GM12892 (cell line): Measurements from ENCODE around the gene HTRA3.
"Not testable (repeated sequence)": the region's sequence is repeated elsewhere in the genome, so short reads cannot be mapped to it uniquely, and the experiment has no call there.

Experiments used
- DNase-seq: peaks from one replicate; pipeline ENCODE4 v3.0.0; 2011; ENCODE audit not compliant: insufficient read length
- FAIRE-seq: peaks from 2 replicates; lab custom pipeline; 2011; peaks lifted over from hg19 to GRCh38; lab: Jason Lieb, UNC
- POLR2A ChIP-seq: IDR thresholded peaks from 2 replicates; pipeline ENCODE4 v1.6.1; 2011; ENCODE audit warnings: low read depth, low read length, control low read depth
- POLR2AphosphoS5 ChIP-seq: IDR thresholded peaks from 2 replicates; pipeline ENCODE4 v1.6.1; 2011; ENCODE audit warnings: low read depth, low read length, control low read depth
- TAF1 ChIP-seq: IDR thresholded peaks from 2 replicates; pipeline ENCODE4 v1.6.1; 2011; ENCODE audit warnings: low read depth, mild to moderate bottlenecking, control low read depth, low read length, borderline replicate concordance

Gene HTRA3

DNA sequence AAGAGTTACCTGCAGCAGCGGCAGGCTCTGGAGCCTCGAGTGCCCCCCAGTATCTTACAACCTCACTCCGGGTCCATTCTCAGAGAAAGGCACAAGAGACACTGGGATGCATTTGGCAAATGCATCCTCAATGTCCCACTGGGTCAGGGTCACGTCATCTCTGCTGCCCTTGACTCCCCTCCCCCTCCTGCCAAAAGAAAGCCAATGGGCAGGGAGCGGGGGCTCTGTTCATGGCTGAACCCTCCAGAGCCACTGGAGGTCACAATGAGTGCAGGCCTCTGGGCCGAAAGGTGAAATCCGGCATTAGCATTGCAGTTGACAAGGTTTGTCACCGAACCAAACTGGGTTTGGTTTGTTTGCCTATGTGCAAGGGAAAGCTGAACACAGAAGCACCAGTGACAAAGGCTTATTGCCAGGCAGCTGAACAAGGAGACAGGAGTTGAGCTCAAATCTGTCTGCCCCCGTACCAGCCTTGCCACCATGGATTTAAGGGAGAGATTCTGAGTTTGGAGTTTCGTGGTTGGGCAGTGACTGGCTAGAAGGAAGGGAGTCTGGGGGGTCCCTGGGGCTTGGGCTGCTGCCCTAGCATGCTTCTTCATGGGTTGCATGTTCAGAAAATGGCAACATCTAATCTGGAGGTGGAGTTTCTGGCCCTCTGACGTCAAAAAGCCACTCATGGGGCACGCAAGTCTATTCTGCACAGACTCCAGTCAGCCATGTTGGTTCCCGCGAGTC lies 64.3 kb downstream of the HTRA3 start:
- FAIRE-seq (no peak), DNase-seq (no peak)
- TF ChIP-seq POLR2A (no peak), POLR2AphosphoS5 (no peak), TAF1 (no peak)

DNA sequence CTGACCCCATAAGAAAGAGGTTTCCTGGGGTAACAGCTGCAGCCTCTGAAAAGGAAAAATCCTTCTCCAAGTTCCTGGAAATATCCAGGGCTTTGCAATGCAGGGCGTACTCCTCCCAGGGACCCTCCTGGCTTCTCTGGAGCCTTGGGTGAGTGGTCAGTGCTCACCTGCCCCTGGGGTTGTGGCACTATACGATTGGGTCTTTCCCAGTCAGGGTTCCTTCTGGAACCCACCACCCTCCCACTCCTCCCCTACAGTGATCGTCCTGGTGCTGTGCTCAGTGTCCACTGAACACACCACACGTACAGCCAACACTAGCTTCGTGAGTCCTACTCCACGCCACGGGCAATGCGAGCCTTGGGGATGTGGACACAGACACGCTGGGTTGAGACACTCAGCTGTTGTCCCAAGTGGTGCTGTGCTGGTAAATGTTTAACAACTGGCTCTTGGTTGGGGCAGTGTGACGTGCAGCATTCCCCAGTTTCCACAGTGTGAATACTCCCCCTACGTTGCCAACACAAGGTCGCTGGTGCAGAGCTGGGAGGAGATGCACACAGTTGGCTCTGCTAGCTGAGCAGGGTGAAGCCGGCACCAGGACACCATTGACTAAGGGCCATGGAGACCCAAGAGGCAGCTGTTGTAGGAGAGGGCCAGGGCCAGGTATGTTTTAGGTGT lies 65.4 kb downstream of the HTRA3 start:
- FAIRE-seq (no peak), DNase-seq (no peak)
- no peak for TF ChIP-seq POLR2AphosphoS5

DNA sequence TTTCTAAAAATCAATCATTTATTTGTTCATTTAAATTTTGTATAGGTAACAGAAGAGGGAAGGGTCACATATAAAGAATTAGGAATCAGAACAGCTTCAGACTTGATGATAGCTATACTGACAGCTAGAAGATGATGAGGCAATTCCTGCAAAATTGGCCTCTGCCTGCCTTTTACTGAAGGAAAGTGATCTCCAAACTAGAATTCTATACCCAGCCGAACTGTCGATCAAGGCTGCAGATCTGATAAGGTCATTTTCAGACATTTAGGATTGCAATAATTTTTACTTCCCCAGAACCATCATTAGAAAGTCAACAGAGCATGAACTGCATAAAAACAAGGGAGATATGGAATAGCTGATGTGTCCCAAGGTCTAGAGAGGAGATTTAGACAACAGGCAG lies 66.3 kb downstream of the HTRA3 start:
- TF ChIP-seq POLR2A (no peak), TAF1 (no peak), POLR2AphosphoS5 (no peak)
- FAIRE-seq (no peak), DNase-seq (no peak)

DNA sequence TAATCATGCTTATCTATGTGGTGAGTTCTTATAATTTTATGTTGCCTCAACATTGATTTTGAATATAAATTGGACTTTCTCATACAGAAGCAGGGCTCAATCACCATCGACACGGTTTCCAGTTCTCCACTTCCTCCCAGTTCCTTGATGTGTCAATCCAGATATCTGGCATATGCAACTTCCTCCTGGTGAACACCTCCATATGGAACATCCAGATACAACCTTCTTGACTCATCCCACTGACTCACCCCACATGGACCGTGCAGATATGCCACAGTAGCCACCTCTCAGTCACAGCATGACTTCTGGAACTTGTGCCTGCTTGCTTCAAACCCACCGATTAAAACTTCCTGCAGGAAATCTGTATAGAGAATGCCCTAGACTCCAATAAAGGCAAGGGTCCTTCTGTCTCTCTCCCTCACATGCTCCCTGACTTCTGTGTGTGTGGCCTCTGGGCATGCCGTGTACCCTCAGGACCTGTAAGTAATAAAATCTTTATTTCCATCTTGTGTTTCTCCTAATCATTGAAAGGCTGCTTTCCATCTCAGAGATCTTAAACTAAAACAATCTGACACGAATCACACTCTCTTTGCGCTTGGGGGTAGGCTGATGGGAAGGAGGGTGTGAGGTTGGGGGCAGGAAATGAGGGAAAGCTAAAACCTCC lies 67.0 kb downstream of the HTRA3 start:
- DNase-seq (no peak), FAIRE-seq (no peak)
- TF ChIP-seq POLR2AphosphoS5 (no peak), POLR2A (no peak), TAF1 (no peak)

DNA sequence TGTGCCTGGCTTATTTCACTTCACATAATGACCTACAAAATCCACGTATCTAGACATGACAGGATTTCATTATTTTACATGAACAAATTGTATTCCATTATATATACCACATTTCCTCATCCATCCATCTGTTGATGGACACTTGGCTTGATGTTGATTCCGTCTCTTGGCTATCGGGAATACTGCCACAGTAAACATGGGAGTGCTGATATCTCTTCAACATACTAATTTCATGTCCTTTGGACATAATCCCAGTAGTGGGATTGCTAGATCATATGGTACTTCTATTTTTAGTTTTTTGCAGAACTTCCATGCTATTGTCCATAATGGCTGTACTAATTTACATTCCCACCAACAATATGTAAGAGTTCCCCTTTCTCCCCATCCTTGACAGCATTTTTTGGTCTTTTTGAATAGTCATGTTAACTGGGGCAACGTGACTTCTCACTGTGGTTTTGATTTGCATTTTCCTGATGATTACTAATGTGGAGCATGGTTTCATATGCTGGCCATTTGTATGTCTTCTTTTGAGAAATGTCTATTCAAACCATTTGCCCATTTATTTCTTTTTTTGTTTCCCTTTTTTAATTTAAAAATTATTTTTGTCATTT lies 68.9 kb downstream of the HTRA3 start:
- no peak for FAIRE-seq

DNA sequence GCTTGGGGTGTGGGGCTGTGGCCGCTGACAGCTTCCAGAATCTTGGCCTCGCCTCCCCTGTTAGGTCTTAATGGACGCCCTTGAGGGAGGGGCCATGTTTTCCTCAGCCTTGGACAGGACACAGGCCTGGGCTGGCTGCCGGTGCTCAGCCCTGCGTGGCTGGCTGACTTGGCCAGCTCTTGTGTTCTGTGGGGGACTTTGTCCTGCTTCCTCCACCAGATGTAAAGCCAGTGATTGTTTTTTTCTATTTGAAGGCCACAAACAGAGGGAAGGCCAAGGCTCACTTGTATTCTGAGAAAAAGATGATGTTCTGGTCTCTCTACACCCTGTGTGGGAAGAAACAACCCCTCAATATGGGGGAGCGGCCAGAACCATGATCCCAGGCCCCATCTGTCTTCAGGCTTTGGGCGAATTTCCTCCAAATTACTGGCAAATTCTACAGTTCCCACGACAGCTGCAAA lies 71.3 kb downstream of the HTRA3 start:
- no peak for DNase-seq
- TF ChIP-seq POLR2A (no peak), POLR2AphosphoS5 (no peak)
- FAIRE-seq, result no peak

More for the DNA sequence above, 68.9 kb downstream of the HTRA3 start:
- TF ChIP-seq TAF1 (no peak), POLR2AphosphoS5 (no peak), POLR2A (no peak)
- DNase-seq, result no peak

DNA sequence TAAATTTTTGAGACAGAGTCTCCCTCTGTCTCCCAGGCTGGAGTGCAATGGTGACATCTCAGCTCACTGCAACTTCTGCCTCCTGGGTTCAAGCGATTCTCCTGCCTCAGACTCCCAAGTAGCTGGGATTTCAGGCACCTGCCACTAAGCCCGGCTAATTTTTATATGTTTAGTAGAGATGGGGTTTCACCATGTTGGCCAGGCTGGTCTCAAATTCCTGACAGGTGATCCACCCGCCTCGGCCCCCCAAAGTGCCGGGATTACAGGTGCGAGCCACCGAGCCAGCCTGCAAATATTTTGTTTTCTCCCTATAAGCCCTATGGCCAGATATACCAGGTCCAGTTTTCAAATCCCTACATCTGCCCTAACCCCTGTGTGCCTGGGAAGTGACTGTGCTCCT lies 71.7 kb downstream of the HTRA3 start:
- FAIRE-seq, DNase-seq: not testable (repeated sequence)

DNA sequence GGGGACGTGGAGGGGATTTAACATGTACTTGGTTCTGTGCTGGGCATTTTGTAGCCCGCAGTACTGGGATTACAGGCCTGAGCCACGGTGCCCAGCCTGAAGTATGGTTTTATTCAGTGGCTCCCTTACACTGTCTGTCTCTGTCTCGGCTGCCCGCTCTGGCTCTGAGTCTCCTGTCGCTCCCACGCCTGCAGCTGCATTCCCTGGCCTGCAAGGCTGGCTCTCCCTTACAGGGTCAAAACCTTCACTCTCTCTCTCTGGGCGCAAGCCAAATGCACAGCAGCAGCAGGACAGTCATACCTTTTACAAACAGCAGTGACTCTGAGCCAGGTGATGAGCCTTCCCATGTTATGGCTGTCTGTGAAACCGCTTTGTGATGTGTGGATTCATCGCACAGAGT lies 72.1 kb downstream of the HTRA3 start:
- FAIRE-seq (no peak), DNase-seq (no peak)
- TF ChIP-seq POLR2AphosphoS5 (no peak), POLR2A (no peak), TAF1 (no peak)

DNA sequence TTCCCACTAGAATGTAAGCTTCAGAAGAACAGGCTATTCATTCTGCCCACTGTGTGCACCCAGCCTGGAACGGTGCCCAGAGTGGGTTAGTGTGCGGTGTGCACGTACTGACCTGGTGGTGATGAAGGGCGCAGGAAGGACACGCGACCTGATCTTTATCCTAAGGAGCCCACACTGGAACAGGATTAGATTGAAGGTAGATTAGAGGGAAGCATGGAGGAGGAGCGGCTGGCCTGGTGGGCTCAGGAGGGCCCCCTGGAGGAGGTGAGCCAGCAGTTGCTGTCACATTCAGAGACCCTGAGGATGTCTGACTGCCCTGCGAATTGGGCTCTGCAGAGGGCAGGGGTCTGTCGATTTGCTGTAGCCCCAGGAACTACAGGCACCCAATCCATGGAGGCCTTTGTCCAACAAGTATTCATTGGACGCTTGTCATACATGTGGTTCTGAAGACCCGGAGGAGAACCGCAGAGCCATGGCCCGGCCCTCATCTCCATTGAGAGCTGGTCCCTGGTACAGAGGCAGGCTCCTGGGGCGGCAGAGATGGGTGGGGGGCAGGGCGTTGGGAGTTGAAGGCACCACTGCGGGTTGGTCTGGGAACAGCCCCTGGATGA lies 73.2 kb downstream of the HTRA3 start:
- FAIRE-seq, result no peak
- no peak for TF ChIP-seq POLR2A
- TF ChIP-seq TAF1, result no peak
- TF ChIP-seq POLR2AphosphoS5, result no peak
- DNase-seq, result no peak

DNA sequence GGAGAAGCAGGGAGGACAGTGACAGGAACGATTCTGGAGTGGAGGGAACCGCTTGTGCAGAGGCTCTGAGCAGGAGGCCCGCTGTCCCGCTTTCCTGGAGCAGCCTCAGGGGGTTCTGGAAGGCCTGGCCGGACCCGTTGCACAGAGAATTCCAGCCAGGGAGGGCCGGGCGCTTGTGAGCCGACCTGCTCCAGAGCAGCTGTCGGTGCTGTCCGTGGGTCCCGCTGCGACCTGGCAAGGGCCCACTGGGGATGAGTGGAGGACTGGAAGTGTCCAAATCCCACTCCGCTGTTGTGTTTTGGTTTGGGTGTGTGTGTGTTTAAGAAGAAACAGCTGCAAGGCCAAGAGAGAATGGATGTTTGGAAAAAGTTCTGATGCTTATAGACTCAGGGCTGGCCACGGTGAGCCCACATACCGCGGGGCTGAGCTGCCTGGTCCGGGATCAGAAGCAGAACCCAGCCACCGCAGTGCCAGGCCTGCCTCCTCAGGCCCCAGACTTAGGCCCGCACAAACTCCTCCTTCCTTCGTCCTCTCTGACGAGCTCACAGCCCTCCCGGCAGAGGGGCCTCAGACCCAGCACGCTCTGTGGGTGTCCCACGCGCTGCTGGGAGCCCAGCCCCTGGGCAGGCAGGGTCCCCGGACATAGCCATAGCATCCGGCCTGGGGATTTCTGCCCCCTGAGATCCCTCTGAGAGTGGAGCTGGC lies 73.9 kb downstream of the HTRA3 start:
- no peak for TF ChIP-seq TAF1
- no peak for TF ChIP-seq POLR2AphosphoS5
- TF ChIP-seq POLR2A, result no peak
- DNase-seq (no peak), FAIRE-seq (no peak)

DNA sequence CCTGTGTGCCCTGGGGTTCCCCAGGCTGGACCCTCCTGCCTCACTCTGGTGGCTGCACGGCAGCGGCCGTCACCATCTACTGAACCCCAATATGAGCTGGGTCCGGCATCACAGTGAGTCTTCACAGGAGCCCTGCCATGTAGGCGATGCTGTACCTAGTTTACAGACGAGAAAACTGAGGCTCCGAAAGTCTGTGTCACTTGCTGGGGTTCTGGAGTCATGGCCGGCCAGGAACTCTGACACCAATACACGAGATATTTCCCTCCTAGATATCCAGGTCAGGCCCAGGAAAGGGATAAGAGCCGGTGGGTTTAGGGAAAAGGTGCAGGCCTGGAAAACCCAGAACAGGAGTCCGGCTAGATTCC lies 74.4 kb downstream of the HTRA3 start:
- FAIRE-seq (no peak), DNase-seq (no peak)
- TF ChIP-seq TAF1 (no peak), POLR2A (no peak), POLR2AphosphoS5 (no peak)
